Activated T-cell treated with anti-CD3 and anti-CD28 coated beads, Interleukin-2, amount 50 U/mL, for 24 hours (primary cell): ENCODE measurements around the gene CLDN7.

Experiments
- DNase-seq: peaks from one replicate; pipeline ENCODE4 v3.0.0-alpha.2; 2020
- H3K27ac Mint-ChIP-seq: 2 replicates; pipeline ENCODE4 v1.8.0; 2020; ENCODE audit warnings: mild to moderate bottlenecking, mixed read lengths
- H3K27me3 Mint-ChIP-seq: 2 replicates; pipeline ENCODE4 v1.8.0; 2020; ENCODE audit warnings: mixed read lengths
- H3K36me3 Mint-ChIP-seq: 2 replicates; pipeline ENCODE4 v1.8.0; 2020; ENCODE audit warnings: low read depth, mixed read lengths
- H3K4me1 Mint-ChIP-seq: 2 replicates; pipeline ENCODE4 v1.8.0; 2020; ENCODE audit warnings: low read depth, mixed read lengths
- H3K4me3 Mint-ChIP-seq: 2 replicates; pipeline ENCODE4 v1.8.0; 2020; ENCODE audit warnings: mild to moderate bottlenecking, moderate library complexity, mixed read lengths
- H3K9me3 Mint-ChIP-seq: 2 replicates; pipeline ENCODE4 v1.8.0; 2020; ENCODE audit warnings: mixed read lengths

Gene CLDN7

GRCh38 chr17:7279448-7279847 is 17.2 kb upstream of the CLDN7 start:
- Mint-ChIP-seq H3K4me3 (no peak overlapping the region), H3K4me1 (peaks cover 20% of the 10 kb centered on the region), H3K36me3 (no peaks in the 10 kb centered on the region), H3K27ac (no peak overlapping the region), H3K27me3 (peaks cover 24% of the 10 kb centered on the region), H3K9me3 (no peaks in the 10 kb centered on the region)
- DNase-seq: no peak

DNA sequence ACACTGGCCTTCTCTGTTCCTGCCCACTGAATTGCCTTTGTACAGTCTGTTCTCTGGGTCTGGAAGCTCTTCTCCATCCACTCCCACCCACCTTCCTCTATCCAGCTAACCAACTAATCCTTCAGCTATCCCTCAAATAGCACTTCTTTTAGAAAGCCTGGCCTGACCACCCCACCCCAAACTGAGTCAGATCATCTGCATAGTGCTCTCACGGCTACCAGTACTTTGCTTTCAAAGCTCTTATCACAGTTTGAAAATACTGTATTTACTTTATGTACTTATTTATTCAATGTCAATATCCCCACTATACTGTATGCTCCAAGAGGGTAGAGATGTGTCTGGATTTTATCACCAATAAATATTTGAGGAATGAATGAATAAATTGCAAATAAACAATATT is 4.5 kb upstream of the CLDN7 start:
- Mint-ChIP-seq H3K27ac (no peak overlapping the region), H3K4me3 (no peak overlapping the region), H3K27me3 (peaks cover 26% of the 10 kb centered on the region), H3K36me3 (no peaks in the 10 kb centered on the region), H3K9me3 (no peaks in the 10 kb centered on the region), H3K4me1 (peaks cover 20% of the 10 kb centered on the region)
- DNase-seq: no peak

DNA sequence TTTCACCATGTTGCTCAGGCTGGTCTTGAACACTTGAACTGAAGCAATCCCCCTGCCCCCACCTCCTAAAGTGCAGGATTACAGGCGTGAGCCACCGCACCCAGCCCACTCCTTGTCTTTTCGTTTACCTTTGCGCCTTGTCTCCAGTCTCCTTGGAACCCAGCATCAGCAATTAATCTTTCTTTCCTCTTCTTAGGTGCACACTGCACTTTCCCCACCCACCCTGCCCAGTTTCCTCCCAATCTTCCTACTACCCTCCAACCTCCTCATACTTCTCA is 1.5 kb upstream of the CLDN7 start:
- DNase-seq: no peak
- H3K4me3 Mint-ChIP-seq: no peak overlapping the region
- H3K27ac Mint-ChIP-seq: no peak overlapping the region
- peaks cover 14% of the 10 kb centered on the region for H3K36me3 Mint-ChIP-seq
- H3K9me3 Mint-ChIP-seq: no peaks in the 10 kb centered on the region
- peaks cover 36% of the 10 kb centered on the region for H3K4me1 Mint-ChIP-seq
- peaks cover 28% of the 10 kb centered on the region for H3K27me3 Mint-ChIP-seq

GRCh38 chr17:7262935-7263800 is 890 bp upstream of the CLDN7 start:
- DNase-seq: peak; percentile 52
- Mint-ChIP-seq H3K9me3 (no peaks in the 10 kb centered on the region), H3K4me3 (peak overlapping the region; percentile 59), H3K27me3 (peaks cover 28% of the 10 kb centered on the region), H3K36me3 (peaks cover 19% of the 10 kb centered on the region), H3K27ac (peak overlapping the region; percentile 30), H3K4me1 (peaks cover 36% of the 10 kb centered on the region)

- Mint-ChIP-seq H3K4me1 (peaks cover 36% of the 10 kb centered on the region), H3K9me3 (no peaks in the 10 kb centered on the region), H3K27me3 (peaks cover 26% of the 10 kb centered on the region), H3K4me3 (peak overlapping the region; percentile 56), H3K36me3 (peaks cover 33% of the 10 kb centered on the region), H3K27ac (peak overlapping the region; percentile 52)
- peak; percentile 67 for DNase-seq
These were observed 693 bp downstream of the CLDN7 start for GRCh38 chr17:7261379-7262191.

GRCh38 chr17:7260651-7261378 is 1.5 kb downstream of the CLDN7 start:
- H3K36me3 Mint-ChIP-seq: peaks cover 41% of the 10 kb centered on the region
- H3K4me1 Mint-ChIP-seq: peaks cover 36% of the 10 kb centered on the region
- peak overlapping the region; percentile 52 for H3K27ac Mint-ChIP-seq
- DNase-seq: peak; percentile 42
- H3K9me3 Mint-ChIP-seq: no peaks in the 10 kb centered on the region
- peaks cover 26% of the 10 kb centered on the region for H3K27me3 Mint-ChIP-seq
- peak overlapping the region; percentile 51 for H3K4me3 Mint-ChIP-seq

GRCh38 chr17:7260151-7260550 is 2.1 kb downstream of the CLDN7 start:
- Mint-ChIP-seq H3K27me3 (peaks cover 26% of the 10 kb centered on the region), H3K4me3 (peak overlapping the region; percentile 18), H3K4me1 (peaks cover 36% of the 10 kb centered on the region), H3K36me3 (peaks cover 47% of the 10 kb centered on the region), H3K9me3 (no peaks in the 10 kb centered on the region), H3K27ac (peak overlapping the region; percentile 14)
- DNase-seq: no peak

- no peak for DNase-seq
- Mint-ChIP-seq H3K27me3 (peaks cover 26% of the 10 kb centered on the region), H3K4me3 (no peak overlapping the region), H3K4me1 (peaks cover 39% of the 10 kb centered on the region), H3K9me3 (no peaks in the 10 kb centered on the region), H3K36me3 (peaks cover 54% of the 10 kb centered on the region), H3K27ac (no peak overlapping the region)
These were observed 2.8 kb downstream of the CLDN7 start for GRCh38 chr17:7259555-7259889.

DNA sequence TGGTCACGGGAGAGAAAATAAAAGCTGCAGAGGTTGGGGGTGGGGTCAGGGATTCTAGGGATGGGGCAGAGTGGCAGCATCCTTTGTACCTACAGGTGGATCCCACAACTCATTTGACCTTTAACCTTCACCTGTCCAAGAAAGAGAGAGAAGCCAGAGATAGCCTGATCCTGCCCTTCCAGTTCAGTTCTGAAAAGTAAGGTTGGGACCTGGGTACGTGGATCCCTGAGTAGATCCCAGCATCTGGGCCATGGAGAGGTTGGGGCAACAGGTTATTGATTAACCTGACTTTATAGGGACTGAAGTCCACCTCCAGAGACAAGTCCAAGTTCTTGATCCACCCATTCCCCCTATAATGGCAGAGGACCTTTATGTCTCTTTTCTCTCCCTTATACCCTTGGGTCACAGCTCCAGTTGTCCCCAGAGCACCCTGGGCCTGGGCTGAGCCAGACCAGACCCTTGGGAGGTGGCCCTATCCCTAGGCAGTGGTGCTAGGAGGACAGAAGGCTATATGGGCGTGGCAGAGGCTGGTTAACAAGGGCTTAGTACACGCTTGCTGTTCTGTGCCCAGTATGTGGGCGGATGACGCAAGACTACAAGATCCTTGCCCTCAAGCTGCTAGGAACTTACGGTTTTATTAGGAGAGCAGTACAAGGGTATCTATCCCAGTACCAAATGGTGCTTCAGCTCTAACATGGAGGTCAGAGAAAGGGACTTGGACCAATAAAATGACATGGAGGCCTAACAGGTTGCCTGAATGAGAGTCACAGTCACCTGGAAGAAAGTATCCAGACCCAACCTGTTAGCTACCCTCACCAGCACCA is 3.3 kb downstream of the CLDN7 start:
- DNase-seq: no peak
- Mint-ChIP-seq H3K36me3 (peaks cover 59% of the 10 kb centered on the region), H3K4me1 (peaks cover 42% of the 10 kb centered on the region), H3K27ac (no peak overlapping the region), H3K4me3 (no peak overlapping the region), H3K9me3 (no peaks in the 10 kb centered on the region), H3K27me3 (peaks cover 20% of the 10 kb centered on the region)

DNA sequence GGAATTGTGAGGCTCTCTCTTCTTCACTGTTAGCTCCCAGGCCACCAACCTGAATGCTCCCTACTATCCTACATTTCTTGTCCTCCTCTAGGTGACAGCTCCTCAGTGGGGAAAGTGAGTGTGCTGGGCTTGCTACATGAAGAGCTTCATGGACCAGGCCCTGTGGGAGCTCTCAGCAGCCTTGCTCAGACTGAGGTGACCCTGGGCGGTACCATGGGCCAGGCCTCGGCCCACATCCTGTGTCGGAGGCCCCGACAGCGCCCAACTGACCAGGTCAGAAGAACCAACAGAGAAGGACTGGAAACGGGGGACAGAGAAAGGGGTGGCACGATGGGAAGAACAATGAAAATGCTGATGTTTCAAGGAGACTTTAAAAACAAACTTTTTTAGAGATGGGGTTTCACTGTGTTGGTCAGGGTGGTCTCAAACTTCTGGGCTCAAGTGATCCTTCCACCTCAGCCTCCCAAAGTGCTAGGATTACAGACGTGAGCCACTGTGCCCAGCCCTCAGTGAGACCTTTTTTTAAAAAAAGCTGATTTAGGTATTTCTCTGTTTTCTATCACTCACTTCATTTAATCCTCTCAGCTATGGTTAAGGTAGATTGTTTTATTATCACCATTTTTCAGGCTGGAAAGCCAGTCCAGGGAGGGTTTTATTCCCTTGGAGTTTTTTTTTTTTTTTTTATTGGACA is 5.4 kb downstream of the CLDN7 start:
- no peak overlapping the region for H3K4me3 Mint-ChIP-seq
- H3K36me3 Mint-ChIP-seq: peaks cover 78% of the 10 kb centered on the region
- H3K27ac Mint-ChIP-seq: peak overlapping the region; percentile 79
- peaks cover 38% of the 10 kb centered on the region for H3K4me1 Mint-ChIP-seq
- H3K27me3 Mint-ChIP-seq: peaks cover 3% of the 10 kb centered on the region
- H3K9me3 Mint-ChIP-seq: no peaks in the 10 kb centered on the region
- no peak for DNase-seq

DNA sequence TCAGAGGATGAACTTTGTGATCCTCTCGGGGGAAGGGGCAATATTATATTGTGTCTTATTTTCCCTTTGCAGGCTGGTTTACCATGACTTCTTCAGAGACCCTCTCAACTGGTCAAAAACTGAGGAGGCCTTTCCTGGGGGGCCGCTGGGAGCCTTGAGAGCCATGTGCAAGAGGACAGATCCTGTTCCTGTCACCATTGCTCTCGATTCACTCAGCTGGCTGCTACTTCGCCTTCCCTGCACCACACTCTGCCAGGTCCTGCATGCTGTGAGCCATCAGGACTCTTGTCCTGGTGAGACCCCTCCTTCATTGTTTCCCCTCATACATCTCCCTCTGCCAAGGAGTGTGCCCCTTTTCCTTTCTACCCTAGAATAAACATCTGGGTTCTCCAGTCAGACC is 7.8 kb downstream of the CLDN7 start:
- Mint-ChIP-seq H3K27me3 (no peaks in the 10 kb centered on the region), H3K27ac (no peak overlapping the region), H3K4me1 (peaks cover 34% of the 10 kb centered on the region), H3K4me3 (no peak overlapping the region), H3K36me3 (peaks cover 86% of the 10 kb centered on the region), H3K9me3 (no peaks in the 10 kb centered on the region)
- no peak for DNase-seq

GRCh38 chr17:7253082-7253481 is 9.2 kb downstream of the CLDN7 start:
- DNase-seq: no peak
- Mint-ChIP-seq H3K36me3 (peaks cover 81% of the 10 kb centered on the region), H3K27ac (peak overlapping the region; percentile 100), H3K4me1 (peaks cover 40% of the 10 kb centered on the region), H3K27me3 (no peaks in the 10 kb centered on the region), H3K4me3 (peak overlapping the region; percentile 89), H3K9me3 (no peaks in the 10 kb centered on the region)

- no peaks in the 10 kb centered on the region for H3K27me3 Mint-ChIP-seq
- no peaks in the 10 kb centered on the region for H3K9me3 Mint-ChIP-seq
- peak within 1 kb of the TSS; percentile 89 for H3K4me3 Mint-ChIP-seq
- H3K36me3 Mint-ChIP-seq: peaks cover 79% of the 10 kb centered on the region
- H3K4me1 Mint-ChIP-seq: peaks cover 42% of the 10 kb centered on the region
- peak within 1 kb of the TSS; percentile 100 for H3K27ac Mint-ChIP-seq
- no peak for DNase-seq
These were observed 9.9 kb downstream of the CLDN7 start, which contains the start of gene ELP5 for GRCh38 chr17:7252176-7253043. Gene ELP5, plus strand, starts transcription at chr17:7252215. Its CDS starts 336 bp downstream, at chr17:7252551.
